Stimulated activated naive B cell treated with anti-CD40 and anti-IgM and Interleukin-4, amounts not matched to agents 10 μg/mL and 1 μg/mL and 100 μg/mL, for 72 hours (primary cell): Measurements from ENCODE around the gene S100A6.
"Not testable (repeated sequence)": the region's sequence is repeated elsewhere in the genome, so short reads cannot be mapped to it uniquely, and the experiment has no call there.

Experiments
- ATAC-seq, 2 donors: fragments of 150-1000 bp; cut with Tn5 transposase; replicated peaks; 2 replicates each; pipeline ENCODE4 v1.10.0; 2021; ENCODE audit warnings: moderate library complexity in 1 of 2
- DNase-seq: peaks from one replicate; pipeline ENCODE4 v3.0.0; 2021
- H3K27ac Mint-ChIP-seq: one replicate; pipeline ENCODE4 v1.8.0; 2022; ENCODE audit warnings: mild to moderate bottlenecking, mixed read lengths
- H3K27me3 Mint-ChIP-seq, 2 donors: one replicate each; pipeline ENCODE4 v1.8.0; 2022; ENCODE audit warnings: mixed read lengths in 2 of 2
- H3K36me3 Mint-ChIP-seq, 2 donors: one replicate each; pipeline ENCODE4 v1.8.0; 2022; ENCODE audit warnings: mixed read lengths in 2 of 2, mild to moderate bottlenecking in 1 of 2
- H3K4me1 Mint-ChIP-seq, 2 donors: one replicate each; pipeline ENCODE4 v1.8.0; 2022; ENCODE audit warnings: mixed read lengths in 2 of 2, mild to moderate bottlenecking in 1 of 2
- H3K4me3 Mint-ChIP-seq, 2 donors: one replicate each; pipeline ENCODE4 v1.8.0; 2022; ENCODE audit warnings: mild to moderate bottlenecking in 2 of 2, mixed read lengths in 2 of 2, moderate library complexity in 1 of 2
- H3K9me3 Mint-ChIP-seq, 2 donors: one replicate each; pipeline ENCODE4 v1.8.0; 2022; ENCODE audit warnings: mixed read lengths in 2 of 2, mild to moderate bottlenecking in 1 of 2

Gene S100A6

GRCh38 chr1:153534226-153534924 is 1.4 kb downstream of the S100A6 start:
- peak overlapping the region; percentile 89 to 96 for H3K4me3 Mint-ChIP-seq
- peaks cover 7 to 16% of the 10 kb centered on the region in 2 donors for H3K36me3 Mint-ChIP-seq
- H3K9me3 Mint-ChIP-seq, result no peaks in the 10 kb centered on the region
- no peaks in the 10 kb centered on the region for H3K27me3 Mint-ChIP-seq
- peaks cover 36 to 49% of the 10 kb centered on the region in 2 donors for H3K4me1 Mint-ChIP-seq
- no peak overlapping the region for H3K27ac Mint-ChIP-seq
- ATAC-seq, result no peak
- no peak for DNase-seq

GRCh38 chr1:153533689-153534201 is 2.0 kb downstream of the S100A6 start:
- ATAC-seq, result no peak
- peaks cover 7 to 16% of the 10 kb centered on the region in 2 donors for H3K36me3 Mint-ChIP-seq
- H3K4me3 Mint-ChIP-seq, result peak overlapping the region; percentile 11 to 47
- no peak for DNase-seq
- H3K9me3 Mint-ChIP-seq, result no peaks in the 10 kb centered on the region
- no peaks in the 10 kb centered on the region for H3K27me3 Mint-ChIP-seq
- no peak overlapping the region for H3K27ac Mint-ChIP-seq
- H3K4me1 Mint-ChIP-seq, result peaks cover 36 to 48% of the 10 kb centered on the region in 2 donors

- H3K4me3 Mint-ChIP-seq, result peak overlapping the region; percentile 6 to 18
- H3K27ac Mint-ChIP-seq, result peak overlapping the region; percentile 6
- H3K36me3 Mint-ChIP-seq, result peaks cover 7 to 16% of the 10 kb centered on the region in 2 donors
- ATAC-seq, result peak; percentile 28 to 35
- no peaks in the 10 kb centered on the region for H3K9me3 Mint-ChIP-seq
- H3K4me1 Mint-ChIP-seq, result peaks cover 36 to 48% of the 10 kb centered on the region in 2 donors
- H3K27me3 Mint-ChIP-seq, result no peaks in the 10 kb centered on the region
- peak; percentile 35 for DNase-seq
Observed at GRCh38 chr1:153532769-153533599, 2.8 kb downstream of the S100A6 start.

- peaks cover 36 to 48% of the 10 kb centered on the region in 2 donors for H3K4me1 Mint-ChIP-seq
- H3K27ac Mint-ChIP-seq, result peak overlapping the region; percentile 9
- H3K9me3 Mint-ChIP-seq, result no peaks in the 10 kb centered on the region
- DNase-seq (no peak), ATAC-seq (no peak)
- H3K4me3 Mint-ChIP-seq, result no peak overlapping the region
- H3K36me3 Mint-ChIP-seq, result peaks cover 7 to 16% of the 10 kb centered on the region in 2 donors
- H3K27me3 Mint-ChIP-seq, result no peaks in the 10 kb centered on the region
Observed at GRCh38 chr1:153532181-153532580, 3.6 kb downstream of the S100A6 start.

GRCh38 chr1:153531638-153532037 is 4.2 kb downstream of the S100A6 start:
- DNase-seq (no peak), ATAC-seq (no peak)
- H3K4me1 Mint-ChIP-seq, result peaks cover 34 to 44% of the 10 kb centered on the region in 2 donors
- H3K27ac Mint-ChIP-seq, result no peak overlapping the region
- H3K4me3 Mint-ChIP-seq, result no peak overlapping the region
- no peaks in the 10 kb centered on the region for H3K27me3 Mint-ChIP-seq
- H3K36me3 Mint-ChIP-seq, result peaks cover 7 to 16% of the 10 kb centered on the region in 2 donors
- no peaks in the 10 kb centered on the region for H3K9me3 Mint-ChIP-seq

GRCh38 chr1:153527683-153528040 is 8.1 kb downstream of the S100A6 start:
- no peak for DNase-seq
- Mint-ChIP-seq H3K4me3 (no peak overlapping the region), H3K9me3 (no peaks in the 10 kb centered on the region), H3K4me1 (peaks cover 4 to 6% of the 10 kb centered on the region in 2 donors), H3K36me3 (no peaks in the 10 kb centered on the region), H3K27me3 (no peaks in the 10 kb centered on the region), H3K27ac (no peak overlapping the region)
- no peak for ATAC-seq

- peaks cover 0 to 1% of the 10 kb centered on the region in 2 donors for H3K4me1 Mint-ChIP-seq
- H3K4me3 Mint-ChIP-seq, result no peak overlapping the region
- H3K36me3 Mint-ChIP-seq, result no peaks in the 10 kb centered on the region
- DNase-seq (no peak), ATAC-seq (no peak)
- no peaks in the 10 kb centered on the region for H3K27me3 Mint-ChIP-seq
- no peak overlapping the region for H3K27ac Mint-ChIP-seq
- no peaks in the 10 kb centered on the region for H3K9me3 Mint-ChIP-seq
Observed at GRCh38 chr1:153527023-153527682, 8.6 kb downstream of the S100A6 start.

- Mint-ChIP-seq H3K4me1 (no peaks in the 10 kb centered on the region), H3K4me3 (no peak overlapping the region), H3K27me3 (no peaks in the 10 kb centered on the region), H3K36me3 (no peaks in the 10 kb centered on the region), H3K27ac (no peak overlapping the region), H3K9me3 (no peaks in the 10 kb centered on the region)
- ATAC-seq, result no peak
- DNase-seq, result no peak
Observed at GRCh38 chr1:153526132-153526543, 9.7 kb downstream of the S100A6 start.

- no peak for ATAC-seq
- H3K27me3 Mint-ChIP-seq, result no peaks in the 10 kb centered on the region
- H3K27ac Mint-ChIP-seq, result no peak overlapping the region
Observed at GRCh38 chr1:153525088-153525728, 10.6 kb downstream of the S100A6 start.

GRCh38 chr1:153522353-153523048 is 13.3 kb downstream of the S100A6 start:
- not testable (repeated sequence) for H3K4me3 Mint-ChIP-seq, DNase-seq, H3K4me1 Mint-ChIP-seq, H3K27me3 Mint-ChIP-seq, H3K36me3 Mint-ChIP-seq, H3K9me3 Mint-ChIP-seq, H3K27ac Mint-ChIP-seq, ATAC-seq

More at GRCh38 chr1:153525088-153525728, 10.6 kb downstream of the S100A6 start:
- Mint-ChIP-seq H3K36me3 (no peaks in the 10 kb centered on the region), H3K4me3 (no peak overlapping the region), H3K9me3 (no peaks in the 10 kb centered on the region), H3K4me1 (no peaks in the 10 kb centered on the region)
- no peak for DNase-seq

GRCh38 chr1:153521808-153522207 is 14.0 kb downstream of the S100A6 start:
- not testable (repeated sequence) for H3K27me3 Mint-ChIP-seq, H3K4me1 Mint-ChIP-seq, H3K27ac Mint-ChIP-seq, ATAC-seq, DNase-seq, H3K9me3 Mint-ChIP-seq, H3K36me3 Mint-ChIP-seq, H3K4me3 Mint-ChIP-seq

- no peaks in the 10 kb centered on the region for H3K9me3 Mint-ChIP-seq
- no peaks in the 10 kb centered on the region for H3K36me3 Mint-ChIP-seq
- no peak overlapping the region for H3K27ac Mint-ChIP-seq
- ATAC-seq, result no peak
- H3K4me1 Mint-ChIP-seq, result peaks cover 3 to 8% of the 10 kb centered on the region in 2 donors
- H3K27me3 Mint-ChIP-seq, result no peaks in the 10 kb centered on the region
- no peak overlapping the region for H3K4me3 Mint-ChIP-seq
- DNase-seq, result no peak
Observed at GRCh38 chr1:153520818-153521476, 14.8 kb downstream of the S100A6 start.

- not testable (repeated sequence) for ATAC-seq, H3K27ac Mint-ChIP-seq, DNase-seq, H3K27me3 Mint-ChIP-seq, H3K4me3 Mint-ChIP-seq, H3K36me3 Mint-ChIP-seq, H3K9me3 Mint-ChIP-seq, H3K4me1 Mint-ChIP-seq
Observed at GRCh38 chr1:153520137-153520691, 15.6 kb downstream of the S100A6 start.
